Skin epidermis (tissue), 12 donors: Measurements from ENCODE around the gene BRIP1.
"Not testable (repeated sequence)": the region's sequence is repeated elsewhere in the genome, so short reads cannot be mapped to it uniquely, and the experiment has no call there.

Experiments
- H3K27ac ChIP-seq, 21 experiments: fragments of 200-600 bp; sonication (generic) in 11 of 21; one replicate each; pipeline ENCODE4 v1.5.0; 2020; ENCODE audit warnings: mild to moderate bottlenecking in 3 of 21, inconsistent platforms in 2 of 21, moderate library complexity in 2 of 21
- H3K4me3 ChIP-seq, 7 experiments: fragments of 200-600 bp; sonication (generic) in 2 of 7; one replicate each; pipeline ENCODE4 v1.5.0; 2020; ENCODE audit warnings: inconsistent platforms in 2 of 7, mild to moderate bottlenecking in 2 of 7, moderate library complexity in 1 of 7

Gene BRIP1

DNA sequence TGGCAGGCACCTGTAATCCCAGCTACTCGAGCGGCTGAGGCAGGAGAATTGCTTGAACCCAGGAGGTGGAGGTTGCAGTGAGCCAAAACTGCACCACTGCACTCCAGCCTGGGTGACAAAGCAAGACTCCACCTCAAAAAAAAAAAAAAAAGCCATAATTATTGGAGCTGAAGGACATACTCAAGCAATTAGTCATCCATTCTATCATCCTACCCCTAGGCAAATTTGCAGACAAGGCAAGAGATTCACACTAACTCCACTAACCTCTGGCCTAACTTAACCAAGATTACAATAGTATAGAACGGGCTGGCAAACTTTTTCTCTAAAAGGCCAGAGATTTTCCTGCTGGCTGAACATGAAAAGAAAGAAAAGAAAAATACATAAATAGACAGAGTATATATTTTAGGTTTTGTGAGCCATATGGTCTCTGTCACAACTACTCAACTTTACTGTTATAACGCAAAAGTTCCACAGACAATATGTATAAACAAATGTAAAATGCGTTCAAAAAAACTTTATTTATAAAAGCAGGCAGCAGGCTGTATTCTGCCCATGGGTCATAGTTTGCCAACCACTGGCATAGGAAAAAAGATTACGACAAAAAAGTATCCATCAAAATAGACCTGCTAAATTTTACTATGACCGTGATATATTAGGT is 29.7 kb downstream of the BRIP1 start:
- Histone ChIP-seq H3K4me3 (no peak overlapping the region), H3K27ac (no peak overlapping the region)

DNA sequence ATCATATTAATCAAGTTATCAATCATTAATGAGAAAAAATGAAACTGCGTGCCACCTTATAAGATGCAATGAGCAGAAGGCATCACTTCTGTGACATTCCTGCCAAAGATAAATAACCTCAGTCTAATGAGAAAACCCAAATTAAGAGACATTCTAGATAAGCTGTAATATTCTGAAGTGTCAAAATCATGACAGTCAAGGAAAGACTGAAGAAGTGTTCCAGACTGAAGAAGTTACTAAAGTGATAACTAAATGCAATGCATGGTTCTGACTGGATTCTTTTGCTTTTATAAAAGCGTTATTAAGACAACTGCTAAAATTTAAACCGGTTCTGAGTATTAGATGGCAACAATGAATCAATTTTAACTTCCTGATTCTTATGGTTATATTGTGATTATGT is 30.9 kb downstream of the BRIP1 start:
- H3K27ac ChIP-seq = no peak overlapping the region
- no peak overlapping the region for H3K4me3 ChIP-seq

DNA sequence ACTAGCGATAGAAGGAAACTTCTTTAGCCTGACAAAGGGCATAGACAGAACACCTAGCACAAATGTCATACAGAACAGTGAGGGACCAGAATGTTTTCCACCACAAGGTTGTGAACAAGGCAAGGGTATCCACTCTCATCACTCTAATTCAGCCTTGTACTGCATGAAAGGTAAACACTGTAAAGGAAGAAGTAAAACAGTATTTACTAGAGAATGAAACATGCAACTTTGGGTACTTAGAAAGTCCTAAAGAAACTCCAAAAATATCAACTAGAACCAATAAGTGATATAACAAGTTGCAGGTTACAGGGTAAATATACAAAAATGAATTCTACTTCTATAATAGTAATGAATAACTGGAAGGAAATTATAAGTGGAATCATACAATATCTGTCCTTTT is 32.2 kb downstream of the BRIP1 start:
- no peak overlapping the region for H3K4me3 ChIP-seq
- no peak overlapping the region for H3K27ac ChIP-seq

DNA sequence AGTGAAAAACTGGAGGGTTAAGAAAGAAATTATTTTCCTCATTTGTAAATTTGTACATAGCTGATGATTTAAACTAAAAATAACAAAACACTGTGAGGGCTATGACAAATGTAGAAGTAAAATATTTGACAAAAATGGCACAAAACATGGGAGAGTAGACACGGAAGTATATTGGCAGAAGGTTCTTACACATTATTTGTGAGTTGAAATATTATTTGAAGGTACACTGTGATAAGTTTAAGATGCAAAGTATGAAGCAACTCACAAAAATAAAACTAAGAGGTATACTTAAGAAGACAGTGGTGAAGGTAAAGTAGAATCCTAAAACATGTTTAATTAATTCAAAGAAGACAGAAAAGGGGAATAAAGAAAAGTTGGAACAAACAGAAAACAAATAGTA is 34.6 kb downstream of the BRIP1 start:
- no peak overlapping the region for H3K27ac ChIP-seq
- H3K4me3 ChIP-seq = no peak overlapping the region

DNA sequence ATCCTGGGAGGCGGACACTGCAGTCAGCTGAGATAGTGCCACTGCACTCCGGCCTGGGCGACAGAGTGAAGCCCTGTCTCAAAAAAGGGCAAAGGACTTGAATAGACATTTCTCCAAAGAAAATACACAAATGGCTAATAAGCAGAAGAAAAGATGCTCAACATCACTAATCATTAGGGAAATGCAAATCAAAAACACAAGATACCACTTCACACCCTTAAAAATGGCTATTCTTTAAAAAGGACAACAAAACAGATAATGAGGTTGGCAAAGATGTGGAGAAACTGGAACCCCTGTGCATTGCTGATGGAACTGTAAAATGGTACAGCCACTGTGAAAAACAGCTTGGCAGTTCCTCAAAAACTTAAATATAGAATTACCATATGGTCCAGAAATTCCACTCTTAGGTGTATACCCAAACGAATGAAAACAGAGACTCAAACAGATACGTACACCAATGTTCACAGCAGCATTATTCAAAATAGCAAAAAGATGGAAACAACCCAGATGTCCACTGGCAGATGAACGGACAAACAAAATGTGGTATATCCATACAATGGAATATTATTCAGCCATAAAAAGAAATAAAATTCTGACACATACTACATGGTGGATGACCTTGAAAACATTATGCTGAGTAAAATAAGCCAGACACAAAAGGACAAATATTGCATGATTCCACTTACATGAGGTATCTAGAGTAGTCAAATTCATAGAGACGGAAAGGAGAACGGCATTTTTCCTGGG is 35.5 kb downstream of the BRIP1 start:
- H3K27ac ChIP-seq = no peak overlapping the region

DNA sequence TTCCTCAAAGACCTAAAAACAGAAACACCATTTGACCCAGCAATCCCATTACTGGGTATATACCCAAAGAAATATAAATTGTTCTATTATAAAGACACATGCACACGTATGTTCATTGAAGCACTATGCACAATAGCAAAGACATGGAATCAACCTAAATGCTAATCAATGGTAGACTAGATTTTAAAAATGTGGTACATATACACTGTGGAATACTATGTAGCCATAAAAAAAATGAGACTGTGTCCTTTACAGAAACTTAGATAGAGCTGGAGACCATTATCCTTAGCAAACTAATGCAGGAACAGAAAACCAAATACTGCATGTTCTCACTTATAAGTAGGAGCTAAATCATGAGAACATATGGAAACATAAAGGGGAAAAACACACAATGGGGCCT is 36.5 kb downstream of the BRIP1 start:
- H3K4me3 ChIP-seq, H3K27ac ChIP-seq: not testable (repeated sequence)

More for the DNA sequence above, 35.5 kb downstream of the BRIP1 start:
- H3K4me3 ChIP-seq = no peak overlapping the region

DNA sequence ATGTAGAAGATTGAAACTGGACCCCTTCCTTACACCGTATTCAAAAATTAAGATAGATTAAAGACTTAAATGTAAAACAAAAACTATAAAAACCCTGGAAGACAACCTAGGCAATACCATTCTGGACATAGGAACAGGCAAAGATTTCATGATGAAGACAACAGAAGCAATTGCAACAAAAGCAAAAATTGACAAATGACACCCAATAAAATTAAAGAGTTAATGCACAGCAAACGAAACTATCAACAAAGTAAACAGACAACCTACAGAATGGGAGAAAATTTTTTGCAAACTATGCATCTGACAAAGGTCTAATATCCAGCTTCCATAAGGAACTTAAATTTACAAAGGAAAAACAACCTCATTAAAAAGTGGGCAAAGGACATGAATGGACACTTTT is 37.1 kb downstream of the BRIP1 start:
- H3K4me3 ChIP-seq, H3K27ac ChIP-seq: not testable (repeated sequence)

DNA sequence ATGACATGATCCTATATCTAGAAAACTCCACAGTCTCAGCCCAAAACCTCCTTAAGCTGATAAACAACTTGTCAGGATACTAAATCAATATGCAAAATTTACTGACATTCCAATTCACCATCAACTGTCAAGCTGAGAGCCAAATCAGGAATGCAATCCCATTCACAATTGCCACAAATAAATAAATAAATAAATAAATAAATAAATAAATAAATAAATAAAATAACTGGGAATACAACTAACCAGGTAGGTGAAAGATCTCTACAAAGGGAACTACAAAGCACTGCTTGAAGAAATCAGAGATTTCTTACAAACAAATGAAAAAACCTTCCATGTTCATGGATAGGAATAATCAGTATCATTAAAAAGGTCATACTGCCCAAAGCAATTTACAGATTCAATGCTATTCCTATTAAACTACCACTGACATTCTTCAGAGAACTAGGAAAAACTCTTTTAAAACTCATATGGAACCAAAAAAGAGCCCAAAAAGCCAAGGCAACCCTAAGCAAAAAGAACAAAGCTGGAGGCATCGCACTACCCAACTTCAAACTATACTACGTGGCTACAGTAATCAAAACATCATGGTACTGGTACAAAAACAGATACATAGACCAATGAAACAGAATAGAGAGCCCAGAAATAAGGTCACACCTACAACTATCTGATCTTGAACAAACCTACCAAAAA is 37.7 kb downstream of the BRIP1 start:
- Histone ChIP-seq H3K27ac (no peak overlapping the region), H3K4me3 (no peak overlapping the region)

DNA sequence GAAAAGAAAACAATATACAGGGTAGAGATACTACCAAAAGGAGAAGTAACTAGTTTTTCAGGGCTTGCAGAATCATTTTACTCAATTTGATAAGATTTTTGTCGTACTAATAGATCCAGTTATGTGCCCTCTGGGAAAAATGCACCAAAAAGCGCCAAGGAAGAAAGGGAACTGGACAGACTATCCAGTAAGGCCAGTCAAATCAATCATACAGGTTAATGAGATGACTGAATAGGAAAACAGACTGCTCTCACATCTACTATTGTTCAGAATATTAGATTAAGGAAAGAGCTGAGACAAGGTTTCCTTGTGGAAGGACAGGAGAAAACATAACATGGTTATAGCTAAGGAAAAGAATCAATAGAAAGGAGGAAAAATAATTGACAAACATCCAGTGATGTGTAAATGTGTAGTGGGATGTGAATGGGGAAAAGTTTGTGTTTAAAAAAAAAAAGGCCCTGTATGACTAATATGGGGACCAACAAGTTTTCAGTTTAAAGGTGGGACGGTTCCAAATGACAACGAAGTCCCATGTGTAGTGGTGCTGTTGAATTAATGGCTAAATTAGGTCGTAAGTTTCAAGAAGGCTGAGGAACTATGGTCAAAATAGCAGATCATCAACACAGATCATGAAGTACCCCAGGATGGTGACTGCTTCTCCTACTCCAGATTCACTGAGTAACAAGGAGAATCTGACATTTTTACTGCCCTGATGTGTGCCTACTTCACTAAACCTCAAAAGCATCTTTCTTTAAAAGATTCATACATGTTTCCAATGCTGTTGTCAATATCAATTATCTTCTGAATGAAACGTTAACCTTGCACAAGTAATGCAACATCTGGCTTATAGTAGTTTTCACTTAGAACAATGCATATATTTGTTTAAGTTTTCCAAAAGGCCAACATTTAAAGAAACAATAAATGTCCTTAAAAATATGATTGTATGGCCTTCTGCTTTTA is 40.7 kb downstream of the BRIP1 start:
- Histone ChIP-seq H3K27ac (no peak overlapping the region), H3K4me3 (no peak overlapping the region)

DNA sequence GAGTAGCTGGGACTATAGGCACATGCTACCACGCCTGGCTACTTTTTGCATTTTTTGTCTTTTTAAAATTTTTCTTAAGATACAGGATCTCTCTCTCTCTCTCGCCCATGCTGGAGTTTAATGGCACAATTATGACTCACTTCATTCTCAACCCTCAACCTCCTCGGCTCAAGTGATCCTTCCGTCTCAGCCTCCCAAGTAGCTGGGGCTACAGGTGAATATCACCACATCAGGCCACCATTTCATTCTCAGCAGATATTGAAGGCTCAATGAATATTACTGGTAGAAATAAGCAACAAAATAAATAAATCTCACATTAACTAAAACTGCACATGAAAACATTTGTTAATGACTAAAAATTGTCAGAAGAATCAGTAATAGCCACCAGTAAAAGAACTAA is 41.7 kb downstream of the BRIP1 start:
- Histone ChIP-seq H3K4me3 (no peak overlapping the region), H3K27ac (no peak overlapping the region)

DNA sequence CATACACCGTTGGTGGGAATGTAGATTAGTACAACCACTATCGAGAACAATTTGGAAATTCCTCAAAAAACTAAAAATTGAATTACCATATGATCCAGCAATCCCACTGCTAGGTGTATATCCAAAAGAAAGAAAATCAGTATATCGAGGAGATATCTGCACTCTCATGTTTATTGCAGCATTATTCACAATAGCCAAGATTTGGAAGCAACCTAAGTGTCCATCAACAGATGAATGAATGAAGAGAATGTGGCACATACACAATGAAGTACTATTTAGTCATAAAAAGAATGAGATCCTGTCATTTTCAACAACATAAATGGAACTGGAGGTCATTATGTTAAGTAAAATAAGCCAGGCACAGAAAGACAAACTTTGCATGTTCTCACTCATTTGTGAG is 44.1 kb downstream of the BRIP1 start:
- not testable (repeated sequence) for H3K27ac ChIP-seq, H3K4me3 ChIP-seq

DNA sequence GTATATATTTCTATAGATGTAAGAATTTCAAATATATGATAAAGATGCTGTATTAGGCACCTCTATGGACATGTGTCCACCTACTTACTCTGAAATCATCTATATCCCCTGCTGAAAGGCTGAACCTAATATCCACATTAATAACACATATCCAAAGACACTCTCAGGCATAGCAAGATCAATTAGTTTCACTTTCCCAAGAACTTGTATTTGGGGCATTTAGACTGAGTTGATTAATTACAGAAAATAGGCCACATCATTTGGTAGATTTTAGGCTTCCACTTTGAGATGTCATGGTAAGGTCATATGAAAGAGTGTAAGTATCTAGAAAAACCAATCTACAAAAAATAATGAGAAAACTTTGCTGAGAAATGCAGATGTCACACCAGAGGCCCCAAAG is 45.1 kb downstream of the BRIP1 start:
- no peak overlapping the region for H3K4me3 ChIP-seq
- H3K27ac ChIP-seq = no peak overlapping the region

DNA sequence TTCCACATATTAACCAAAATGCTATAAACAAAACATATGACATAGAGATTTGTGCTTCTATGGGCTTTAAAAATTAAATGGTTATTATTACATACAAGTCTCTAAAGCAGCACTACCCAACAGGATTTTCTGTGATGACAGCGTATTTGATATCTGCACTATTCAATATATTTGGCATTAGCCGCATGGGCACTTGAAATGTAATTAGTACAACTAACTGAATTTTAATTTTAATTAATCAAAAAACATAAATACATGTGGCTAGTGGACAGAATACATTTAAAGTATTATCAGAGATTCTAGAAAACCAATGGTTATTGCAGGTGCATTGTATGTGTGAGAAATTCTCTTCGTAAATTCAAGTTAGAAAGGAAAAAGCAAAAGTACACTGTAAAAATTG is 45.9 kb downstream of the BRIP1 start:
- Histone ChIP-seq H3K4me3 (no peak overlapping the region), H3K27ac (no peak overlapping the region)

DNA sequence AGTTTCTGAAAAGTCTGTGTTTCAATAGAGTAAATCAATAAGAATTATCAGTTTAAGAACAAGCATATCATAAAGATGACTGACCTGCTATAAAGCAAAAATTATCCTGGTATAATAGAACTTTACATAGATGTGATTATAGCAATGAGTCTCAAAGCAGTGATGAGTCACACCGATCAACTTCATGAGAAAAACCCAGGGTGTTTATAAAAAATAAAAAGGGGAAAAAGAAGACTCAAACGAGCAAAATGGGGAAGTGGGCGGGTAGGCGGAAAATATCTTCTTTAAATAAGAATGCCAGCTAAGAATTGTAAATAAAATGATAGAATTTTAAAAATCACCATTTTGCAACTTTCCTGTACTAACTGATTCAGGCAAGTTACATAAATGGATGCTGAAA is 46.8 kb downstream of the BRIP1 start:
- no peak overlapping the region for H3K4me3 ChIP-seq
- no peak overlapping the region for H3K27ac ChIP-seq

DNA sequence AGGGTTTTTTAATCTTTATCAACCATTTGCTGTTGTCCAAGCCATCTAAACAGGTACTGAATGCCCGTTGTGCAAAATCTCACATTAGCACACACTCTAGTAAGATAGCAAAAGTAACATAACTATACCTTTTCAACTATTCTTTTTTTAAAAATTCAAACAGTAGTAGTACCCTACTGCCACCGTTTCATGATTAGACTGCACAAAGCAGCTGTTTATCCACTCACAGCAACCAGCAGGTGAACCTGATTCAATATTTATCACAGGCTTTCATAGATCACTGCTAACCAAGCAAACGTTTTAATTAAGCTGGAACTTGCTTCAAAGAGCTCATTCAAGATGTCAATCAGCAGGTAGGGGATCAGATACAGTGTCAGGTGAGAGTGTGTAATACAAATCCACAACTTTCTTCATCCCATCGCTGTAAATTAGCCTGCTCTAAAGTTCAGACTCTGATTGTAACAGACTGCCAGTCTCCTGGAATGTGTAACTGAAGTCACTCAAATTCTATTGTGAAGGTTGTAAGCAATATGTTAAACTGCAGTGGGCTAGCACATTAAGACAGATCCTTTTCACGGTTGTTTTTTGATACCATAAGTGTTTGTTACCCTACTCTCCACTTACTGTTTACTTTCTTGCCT is 47.3 kb downstream of the BRIP1 start:
- H3K4me3 ChIP-seq = no peak overlapping the region
- no peak overlapping the region for H3K27ac ChIP-seq

DNA sequence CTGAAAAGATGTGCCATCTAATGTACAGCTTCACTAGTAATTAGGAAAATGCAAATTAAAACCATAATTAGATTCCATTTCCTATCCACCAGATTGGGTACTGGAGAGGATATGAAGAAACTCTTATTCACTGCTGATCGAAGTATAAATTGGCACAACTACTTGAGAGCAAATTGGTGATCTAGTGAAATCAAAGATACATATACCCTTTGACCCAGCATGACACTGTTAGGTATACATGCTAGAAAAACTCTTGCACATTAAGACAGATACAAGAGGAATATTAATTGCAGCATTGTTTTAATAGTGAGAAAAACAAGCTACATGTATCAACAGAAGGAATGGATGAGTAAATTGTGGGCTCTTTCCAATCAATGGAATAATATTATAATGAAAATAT is 48.8 kb downstream of the BRIP1 start:
- no peak overlapping the region for H3K4me3 ChIP-seq
- H3K27ac ChIP-seq = no peak overlapping the region

DNA sequence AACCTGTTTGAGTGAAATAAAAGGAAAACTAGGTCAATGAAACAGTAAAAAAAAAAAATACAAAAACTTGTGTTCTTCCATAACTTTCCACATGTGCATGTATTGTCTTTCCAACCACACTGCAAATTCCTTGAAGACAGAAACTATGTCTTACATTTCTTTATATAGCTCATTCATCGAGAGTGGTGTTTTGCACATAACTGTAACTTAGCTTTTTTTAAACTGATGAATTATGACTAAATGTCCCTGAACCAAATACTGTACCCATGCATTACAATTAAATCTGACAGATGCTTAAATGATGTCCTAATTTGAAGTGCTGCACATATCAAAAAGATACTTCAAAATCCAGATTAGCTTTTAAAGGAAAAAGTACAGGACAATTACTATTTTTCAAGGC is 50.1 kb downstream of the BRIP1 start:
- Histone ChIP-seq H3K4me3 (no peak overlapping the region), H3K27ac (no peak overlapping the region)

DNA sequence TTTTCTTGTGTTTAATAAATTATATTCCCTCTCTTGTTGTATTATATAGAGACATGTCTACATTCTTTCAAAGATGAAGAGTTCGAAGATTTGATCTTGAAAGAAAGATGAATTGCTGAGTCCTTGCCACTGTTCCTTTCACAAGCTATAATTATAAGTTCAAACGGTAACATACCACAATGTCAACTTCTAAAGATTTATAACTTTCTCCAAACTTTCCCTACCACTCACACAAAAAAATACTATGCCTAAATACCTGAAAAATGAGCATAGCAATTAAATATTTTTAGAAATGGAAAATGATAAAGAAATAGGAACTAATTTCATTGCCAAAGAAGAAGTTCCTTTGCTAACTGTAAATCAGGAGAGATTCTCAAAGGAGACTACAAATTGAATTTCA is 50.6 kb downstream of the BRIP1 start:
- Histone ChIP-seq H3K27ac (no peak overlapping the region), H3K4me3 (no peak overlapping the region)

DNA sequence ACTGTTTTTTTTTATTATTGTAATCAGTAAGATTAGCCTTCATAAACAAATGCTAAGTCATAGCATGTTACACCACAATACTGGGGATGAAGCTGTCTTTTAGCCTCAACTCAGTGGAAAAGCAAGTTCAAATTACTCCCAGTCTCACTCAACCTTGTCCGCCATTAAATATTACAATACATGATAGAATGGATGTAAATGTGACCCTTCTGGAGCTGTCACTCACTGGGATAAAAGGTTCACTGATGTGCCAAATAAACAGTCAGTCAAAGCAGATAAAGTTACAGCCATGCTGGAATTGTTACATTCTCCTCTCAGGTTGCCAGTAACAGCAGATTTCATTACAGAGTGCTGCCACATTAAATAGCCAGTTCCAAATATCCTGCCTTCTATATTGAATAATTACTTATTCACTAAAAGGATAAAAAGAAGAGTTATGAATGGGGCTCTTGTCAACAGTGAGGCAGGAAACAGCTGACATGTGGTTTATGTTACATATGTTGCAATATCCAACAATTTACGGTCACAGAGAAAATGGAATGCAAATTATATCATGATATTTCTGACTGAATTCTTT is 53.4 kb downstream of the BRIP1 start:
- Histone ChIP-seq H3K4me3 (no peak overlapping the region), H3K27ac (no peak overlapping the region)
